DOHH2 (cell line): Measurements from ENCODE around the gene PEX3.

Experiments
- EZH2phosphoT487 ChIP-seq: fragments of 200-600 bp; sonication (generic); IDR thresholded peaks from 2 replicates; pipeline ENCODE4 v1.6.1; 2017; ENCODE audit warnings: borderline replicate concordance, mild to moderate bottlenecking, antibody characterized with exemption, low read length, moderate library complexity, mixed read lengths
- TF ChIP-seq, protein P1 (sequence below): fragments of 200-600 bp; sonication (generic); IDR thresholded peaks from one replicate; pipeline ENCODE4 v1.5.1; 2014; ENCODE audit warnings: antibody characterized with exemption, mild to moderate bottlenecking, low read depth, low read length; ENCODE audit not compliant: poor library complexity, severe bottlenecking

DNA sequence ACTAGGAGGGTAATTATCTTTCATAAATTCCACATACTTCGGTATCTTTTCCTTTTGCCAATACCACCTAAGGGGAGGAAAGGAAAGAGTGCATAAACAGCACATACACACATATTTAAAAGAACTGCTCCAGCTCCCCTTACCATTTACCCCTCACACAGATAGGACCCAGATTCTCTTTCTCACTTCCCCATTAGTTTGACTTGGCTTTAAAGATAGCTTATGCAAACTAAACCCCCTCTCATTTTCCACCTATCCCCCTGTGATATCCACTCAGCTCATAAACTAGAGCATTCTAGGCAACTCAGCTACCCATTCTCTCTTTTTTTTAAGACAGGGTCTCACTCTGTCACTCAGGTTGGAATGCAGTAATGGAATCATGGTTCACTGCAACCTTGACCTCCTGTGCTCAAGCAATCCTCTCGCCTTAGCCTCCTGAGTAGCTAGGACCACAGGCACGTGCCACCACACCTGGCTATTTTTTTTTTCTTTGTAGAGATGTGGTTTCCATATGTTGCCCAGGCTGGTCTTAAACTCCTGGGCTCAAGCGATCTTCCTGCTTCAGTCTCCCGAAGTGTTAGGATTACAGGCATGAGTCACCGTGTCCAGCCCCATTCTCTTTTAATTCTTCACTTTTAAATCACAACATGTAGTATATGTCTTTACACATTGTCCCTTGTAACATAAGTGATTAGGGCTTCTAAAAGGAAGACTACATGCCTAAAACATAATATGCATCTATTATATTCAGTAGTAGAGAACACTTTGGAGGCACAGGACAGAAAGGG is 56.9 kb downstream of the PEX3 start:
- TF ChIP-seq, protein P1, sequence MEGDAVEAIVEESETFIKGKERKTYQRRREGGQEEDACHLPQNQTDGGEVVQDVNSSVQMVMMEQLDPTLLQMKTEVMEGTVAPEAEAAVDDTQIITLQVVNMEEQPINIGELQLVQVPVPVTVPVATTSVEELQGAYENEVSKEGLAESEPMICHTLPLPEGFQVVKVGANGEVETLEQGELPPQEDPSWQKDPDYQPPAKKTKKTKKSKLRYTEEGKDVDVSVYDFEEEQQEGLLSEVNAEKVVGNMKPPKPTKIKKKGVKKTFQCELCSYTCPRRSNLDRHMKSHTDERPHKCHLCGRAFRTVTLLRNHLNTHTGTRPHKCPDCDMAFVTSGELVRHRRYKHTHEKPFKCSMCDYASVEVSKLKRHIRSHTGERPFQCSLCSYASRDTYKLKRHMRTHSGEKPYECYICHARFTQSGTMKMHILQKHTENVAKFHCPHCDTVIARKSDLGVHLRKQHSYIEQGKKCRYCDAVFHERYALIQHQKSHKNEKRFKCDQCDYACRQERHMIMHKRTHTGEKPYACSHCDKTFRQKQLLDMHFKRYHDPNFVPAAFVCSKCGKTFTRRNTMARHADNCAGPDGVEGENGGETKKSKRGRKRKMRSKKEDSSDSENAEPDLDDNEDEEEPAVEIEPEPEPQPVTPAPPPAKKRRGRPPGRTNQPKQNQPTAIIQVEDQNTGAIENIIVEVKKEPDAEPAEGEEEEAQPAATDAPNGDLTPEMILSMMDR: no peak
- no peak for TF ChIP-seq EZH2phosphoT487
